Activated CD8-positive, alpha-beta memory T cell treated with anti-CD3 and anti-CD28 coated beads, Interleukin-2, amount 50 U/mL, for 24 hours (primary cell): ENCODE data around the gene CPNE2.

Source experiments
- DNase-seq: peaks from one replicate; pipeline ENCODE4 v3.0.0-alpha.2; 2020; ENCODE audit errors: extremely low read depth

CPNE2 gene

DNA sequence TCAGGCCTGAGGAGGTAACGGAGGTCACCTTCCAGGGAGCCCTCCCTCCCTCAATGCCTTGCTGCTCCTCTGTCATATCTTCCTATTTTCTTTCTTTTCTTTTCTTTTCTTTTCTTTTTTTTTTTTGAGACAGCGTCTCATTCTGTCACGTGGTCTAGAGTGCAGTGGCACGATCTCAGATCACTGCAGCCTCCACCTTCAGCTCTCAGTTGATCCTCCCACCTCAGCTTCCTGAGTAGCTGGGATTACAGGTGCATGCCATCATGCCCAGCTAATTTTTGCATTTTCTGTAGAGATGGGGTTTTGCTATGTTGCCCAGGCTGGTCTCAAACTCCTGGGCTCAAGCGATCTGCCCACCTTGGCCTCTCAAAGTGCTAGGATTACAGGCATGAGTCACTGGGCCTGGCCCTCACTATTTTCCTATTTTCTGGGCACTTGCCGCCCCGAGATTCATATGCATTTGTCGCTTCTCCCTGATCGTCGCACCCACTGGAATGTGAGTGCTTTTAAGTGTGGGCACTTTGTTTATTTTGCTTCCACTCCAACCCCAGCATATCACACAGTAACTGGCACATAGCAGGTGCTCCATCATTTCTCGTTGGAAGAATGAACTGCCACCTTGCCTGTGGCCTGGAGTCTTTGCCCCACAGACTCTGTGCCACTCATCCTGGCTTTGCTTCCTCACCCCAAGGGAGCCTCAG is 31.7 kb downstream of the CPNE2 start:
- DNase-seq, result no peak

DNA sequence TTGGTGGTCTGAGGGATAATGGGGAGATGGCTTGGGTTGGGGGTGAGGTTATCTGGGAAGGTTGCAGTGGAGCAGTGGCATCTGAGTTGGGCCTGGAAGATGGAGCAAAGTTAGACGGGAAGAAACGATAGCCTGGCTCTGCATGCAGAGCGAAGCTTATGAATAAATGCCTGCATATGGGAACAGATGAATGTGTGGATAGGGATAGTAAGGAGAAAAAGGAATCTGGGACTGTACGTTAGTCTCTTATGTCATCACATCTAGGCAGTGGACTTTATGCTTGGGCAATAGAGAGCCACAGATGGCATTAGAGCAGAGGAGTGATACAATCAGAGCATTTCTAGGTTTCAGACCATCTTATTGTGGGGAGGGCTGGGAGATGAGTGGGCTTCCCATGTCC is 33.0 kb downstream of the CPNE2 start:
- no peak for DNase-seq

DNA sequence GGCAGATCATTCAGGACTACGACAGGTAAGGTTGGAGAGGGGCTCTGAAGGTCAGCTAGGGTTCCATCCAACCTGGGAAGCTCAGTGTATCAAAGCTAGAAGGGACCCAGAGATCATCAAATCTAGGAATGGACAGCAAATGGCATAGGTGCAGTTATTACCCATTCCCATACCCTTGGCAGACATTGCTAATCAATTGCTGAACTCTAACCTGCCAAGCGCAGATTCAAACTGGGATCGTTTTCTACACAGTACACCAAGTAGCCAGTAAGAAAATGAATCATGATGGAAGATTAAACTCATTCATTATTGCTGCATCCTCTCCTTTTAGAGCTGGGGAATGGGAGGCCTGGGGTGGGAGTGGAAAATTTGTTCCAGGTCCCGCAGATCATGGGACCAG is 33.6 kb downstream of the CPNE2 start:
- no peak for DNase-seq

DNA sequence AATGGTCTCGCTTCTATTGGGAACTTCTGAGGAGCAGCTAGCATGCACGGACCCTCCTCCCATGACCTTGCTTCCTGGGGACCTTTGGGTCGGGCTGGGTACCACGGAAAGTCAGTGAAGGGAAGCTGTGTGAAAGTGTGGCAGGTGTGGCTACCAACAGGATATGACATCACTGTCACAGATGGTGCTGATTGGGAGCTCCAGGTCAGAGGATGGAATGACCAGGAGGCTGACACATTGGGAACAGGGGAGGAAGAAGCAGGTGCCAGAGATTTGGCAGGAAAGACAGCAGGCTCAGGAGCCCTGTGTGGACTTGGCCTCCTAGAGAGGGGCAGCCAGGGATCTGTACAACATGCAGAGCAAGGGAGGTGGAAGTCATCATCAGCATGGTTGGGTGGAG is 34.0 kb downstream of the CPNE2 start:
- DNase-seq, result no peak

DNA sequence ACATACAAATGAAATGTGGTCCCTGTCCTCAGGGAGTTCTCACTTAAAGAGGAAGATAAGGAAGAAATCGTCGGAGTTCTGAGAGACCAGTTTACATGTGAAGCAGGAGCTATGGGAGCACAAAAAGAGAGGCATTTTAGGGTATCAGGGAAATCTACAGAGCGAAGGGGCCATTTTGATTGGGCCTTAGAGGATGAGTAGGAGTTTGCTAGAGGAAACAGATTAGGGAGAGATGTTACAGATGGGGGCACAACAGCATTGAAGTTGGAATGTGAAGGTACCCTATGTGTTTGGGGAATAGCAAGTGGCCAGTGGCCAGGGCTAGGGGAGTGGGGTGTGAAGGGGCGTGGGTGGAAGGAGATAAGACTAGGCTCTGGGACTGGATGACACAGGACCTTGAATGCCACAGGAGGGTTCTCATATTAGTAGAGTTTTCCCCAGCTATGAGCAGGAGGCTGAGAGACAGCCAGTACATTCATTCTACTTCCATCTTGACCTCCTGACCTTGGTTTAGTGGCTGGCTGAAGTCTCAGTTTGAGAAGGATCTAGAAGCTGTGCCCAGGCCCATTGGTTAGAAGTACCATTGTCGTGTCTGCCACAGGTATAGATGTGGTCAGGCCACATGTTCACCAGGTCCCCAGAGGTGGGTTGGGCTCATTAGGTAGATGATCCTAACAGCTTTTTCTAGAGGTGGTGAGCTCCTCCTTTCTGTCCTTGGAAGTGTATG is 34.8 kb downstream of the CPNE2 start:
- no peak for DNase-seq

DNA sequence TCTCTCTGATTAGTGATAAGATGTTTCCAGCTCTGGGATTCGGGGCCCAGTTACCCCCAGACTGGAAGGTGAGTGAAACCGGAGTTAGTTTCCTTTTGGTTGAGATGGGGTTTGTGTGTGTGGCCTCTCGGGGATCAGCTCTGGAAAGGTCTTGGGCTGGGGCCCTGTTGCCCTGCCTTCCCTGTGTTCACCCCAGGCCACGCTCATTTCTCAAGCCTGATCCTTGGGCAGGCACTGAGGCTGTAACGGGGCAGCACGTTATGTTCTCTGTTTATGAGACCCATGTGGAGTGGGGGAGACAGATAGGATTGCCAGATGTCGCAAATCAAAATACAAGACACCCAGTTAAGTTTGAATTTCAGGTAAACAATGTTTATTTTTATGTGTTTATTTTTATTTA is 35.5 kb downstream of the CPNE2 start:
- no peak for DNase-seq

DNA sequence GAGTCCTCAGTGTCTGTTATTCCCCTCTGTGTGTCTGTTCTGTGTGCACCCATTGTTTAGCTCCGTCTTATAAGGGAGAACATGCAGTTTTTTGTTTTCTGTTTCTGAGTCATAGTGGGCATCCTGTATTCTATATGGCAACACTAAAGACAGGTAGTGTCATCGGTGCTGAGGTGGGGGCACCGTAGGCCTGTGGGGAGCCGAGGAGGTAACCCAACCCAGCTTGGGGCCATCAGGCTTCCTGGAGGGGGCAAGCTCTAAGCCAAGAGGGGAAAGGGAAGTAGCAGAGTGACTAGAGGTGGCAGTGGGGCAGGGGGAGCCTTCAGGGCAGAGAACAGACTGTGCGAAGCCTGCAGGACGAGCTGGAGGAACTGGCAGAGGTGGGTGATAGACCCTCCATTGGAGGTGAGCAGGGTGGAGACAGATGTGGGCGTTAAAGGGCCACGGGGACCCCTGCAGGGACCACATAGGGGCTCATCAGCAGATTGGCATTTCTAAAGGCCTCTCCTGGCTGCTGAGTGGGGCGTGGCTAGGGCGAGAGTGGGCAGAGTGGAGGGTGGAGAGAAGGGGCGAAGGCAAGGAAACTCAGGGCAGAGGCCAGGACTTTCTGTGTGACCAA is 36.5 kb downstream of the CPNE2 start:
- DNase-seq, result no peak

DNA sequence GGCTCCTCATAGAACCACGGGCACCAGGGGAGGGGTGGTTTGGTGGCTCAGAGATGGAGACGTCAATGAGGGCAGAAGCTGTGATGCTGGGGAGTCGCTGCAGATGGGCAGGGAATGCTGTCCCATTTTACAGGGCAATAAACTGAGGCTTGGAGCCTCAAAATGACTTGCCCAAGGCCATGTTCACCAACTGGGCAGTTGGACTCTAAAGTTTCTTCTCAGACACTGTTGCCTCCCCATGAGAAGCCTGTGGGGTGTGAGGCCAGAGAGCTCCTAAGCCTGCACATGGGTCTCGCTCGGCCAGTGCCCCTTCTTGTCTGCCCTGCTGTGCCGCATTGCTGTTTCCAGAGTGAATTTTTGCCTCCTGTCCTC is 38.6 kb downstream of the CPNE2 start:
- DNase-seq, result no peak

DNA sequence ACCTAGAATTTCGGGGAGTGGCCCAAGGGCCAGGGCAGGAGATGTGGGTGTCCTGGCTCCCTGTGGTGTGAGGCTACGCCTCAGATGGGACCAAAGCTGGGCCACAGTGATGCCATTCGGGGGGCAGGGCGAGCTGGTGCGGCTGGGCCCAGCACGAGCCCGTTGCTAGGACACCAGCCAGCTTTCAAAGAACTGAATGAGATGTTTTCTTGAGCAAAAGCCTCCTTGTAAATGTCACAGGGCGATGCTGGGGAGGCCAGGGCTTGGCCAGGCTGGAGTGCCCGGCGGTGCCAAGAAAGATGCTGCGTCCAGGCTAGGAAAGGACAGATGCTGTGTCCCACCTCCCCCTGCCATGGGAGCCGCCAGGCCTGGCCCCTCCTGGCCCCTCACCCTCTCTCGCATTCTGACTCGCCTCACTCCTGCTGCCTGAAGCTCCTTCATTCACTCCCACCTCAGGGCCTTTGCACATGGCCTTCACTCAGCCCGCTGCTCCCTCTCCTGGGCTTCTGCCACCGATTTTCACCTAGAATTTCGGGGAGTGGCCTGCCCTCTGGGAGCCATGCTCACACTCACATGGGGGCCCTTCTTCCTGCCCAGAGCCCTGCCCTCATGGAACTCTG is 39.1 kb downstream of the CPNE2 start:
- no peak for DNase-seq

DNA sequence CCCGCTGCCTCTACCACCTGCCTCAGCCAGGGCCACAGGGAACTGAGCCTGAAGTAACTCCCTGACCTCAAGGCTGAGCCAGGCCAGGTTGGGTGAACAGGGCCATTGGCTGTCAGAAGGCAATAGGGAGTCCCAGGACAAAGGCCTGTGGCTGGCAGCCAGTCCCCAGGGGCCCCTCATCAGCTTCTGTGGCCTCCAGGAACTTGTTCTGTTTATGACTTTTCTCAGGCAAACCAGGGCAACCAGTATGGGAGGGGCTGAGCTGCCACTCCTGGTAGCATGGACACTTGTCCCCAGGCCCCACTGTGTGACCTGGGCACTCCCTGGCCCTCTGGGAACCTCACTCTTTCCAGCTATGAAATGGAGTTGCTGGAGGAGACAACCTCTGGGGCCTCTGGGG is 40.1 kb downstream of the CPNE2 start:
- no peak for DNase-seq

DNA sequence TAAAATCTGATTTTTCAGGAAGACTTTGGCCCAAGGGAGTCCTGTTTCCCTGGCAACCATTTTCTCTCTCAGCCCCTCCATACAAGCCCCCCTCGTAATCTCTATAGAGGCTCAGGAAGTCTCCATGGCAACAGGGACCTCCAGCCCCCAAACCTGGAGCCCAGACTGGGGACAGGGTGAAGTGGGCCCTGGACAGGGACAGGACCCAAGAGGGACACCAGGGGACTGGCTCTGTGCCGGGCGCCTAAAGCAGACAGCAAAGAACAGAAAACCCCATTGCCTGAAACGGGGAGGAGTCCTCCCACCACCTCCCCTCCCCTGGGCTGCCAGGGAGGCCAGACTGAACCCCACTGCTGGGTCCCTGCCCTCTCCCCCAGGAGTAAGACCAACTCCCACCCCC is 40.6 kb downstream of the CPNE2 start:
- no peak for DNase-seq

DNA sequence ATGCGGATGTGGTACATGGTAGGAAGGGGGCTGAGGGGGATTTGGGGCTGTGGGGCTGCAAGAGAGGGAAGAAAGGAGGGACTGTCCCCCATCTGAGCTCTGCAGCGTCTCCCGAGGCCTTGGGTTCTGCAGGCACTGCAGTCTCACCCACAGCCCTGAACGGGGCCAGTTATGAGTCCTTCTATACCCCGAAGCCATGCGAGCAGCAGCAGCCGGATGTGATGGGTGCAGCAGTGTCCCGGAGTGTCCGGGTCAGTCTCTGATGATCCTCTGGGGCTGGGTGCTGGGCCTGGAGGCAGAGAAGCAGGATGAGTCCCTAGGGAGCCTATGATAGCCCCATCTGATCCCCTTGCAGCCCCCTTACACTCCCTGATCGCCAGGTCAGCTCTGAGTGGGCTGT is 41.5 kb downstream of the CPNE2 start:
- no peak for DNase-seq

DNA sequence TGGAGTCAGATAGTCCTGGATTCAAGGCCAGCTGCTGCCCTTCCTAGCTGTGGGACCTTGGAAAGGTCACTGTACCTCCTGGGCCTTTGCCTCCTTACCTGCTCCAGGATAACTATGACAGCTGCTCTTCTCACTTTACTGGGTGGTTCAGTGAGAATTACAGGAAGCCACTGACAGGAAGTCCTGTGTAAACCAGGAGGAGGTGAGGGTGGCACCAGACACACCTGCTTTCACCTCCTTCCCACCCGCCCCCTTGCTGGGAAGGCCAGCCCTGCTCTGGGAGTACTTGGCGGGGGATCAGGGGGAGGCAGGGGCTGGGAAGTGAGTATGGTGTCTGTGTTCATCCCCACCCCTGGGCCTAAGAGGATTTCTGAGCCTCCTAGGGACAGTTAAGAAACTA is 42.6 kb downstream of the CPNE2 start:
- no peak for DNase-seq

DNA sequence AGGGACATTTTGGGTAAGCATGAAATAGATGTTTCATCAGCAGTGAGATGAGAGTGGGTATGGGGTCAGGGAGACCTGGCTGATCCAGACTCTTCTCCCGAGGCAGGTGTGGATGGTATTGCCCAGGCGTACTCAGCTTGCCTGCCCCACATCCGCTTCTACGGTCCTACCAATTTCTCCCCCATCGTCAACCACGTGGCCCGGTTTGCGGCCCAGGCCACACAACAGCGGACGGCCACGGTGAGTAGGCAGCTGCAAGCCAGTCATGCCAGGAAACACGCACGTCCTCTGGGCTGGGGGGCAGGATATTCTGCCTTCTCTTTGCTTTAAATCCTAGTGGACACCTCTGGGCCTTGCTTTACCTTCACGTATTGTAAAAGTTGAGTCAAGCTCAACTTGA is 44.7 kb downstream of the CPNE2 start:
- no peak for DNase-seq

DNA sequence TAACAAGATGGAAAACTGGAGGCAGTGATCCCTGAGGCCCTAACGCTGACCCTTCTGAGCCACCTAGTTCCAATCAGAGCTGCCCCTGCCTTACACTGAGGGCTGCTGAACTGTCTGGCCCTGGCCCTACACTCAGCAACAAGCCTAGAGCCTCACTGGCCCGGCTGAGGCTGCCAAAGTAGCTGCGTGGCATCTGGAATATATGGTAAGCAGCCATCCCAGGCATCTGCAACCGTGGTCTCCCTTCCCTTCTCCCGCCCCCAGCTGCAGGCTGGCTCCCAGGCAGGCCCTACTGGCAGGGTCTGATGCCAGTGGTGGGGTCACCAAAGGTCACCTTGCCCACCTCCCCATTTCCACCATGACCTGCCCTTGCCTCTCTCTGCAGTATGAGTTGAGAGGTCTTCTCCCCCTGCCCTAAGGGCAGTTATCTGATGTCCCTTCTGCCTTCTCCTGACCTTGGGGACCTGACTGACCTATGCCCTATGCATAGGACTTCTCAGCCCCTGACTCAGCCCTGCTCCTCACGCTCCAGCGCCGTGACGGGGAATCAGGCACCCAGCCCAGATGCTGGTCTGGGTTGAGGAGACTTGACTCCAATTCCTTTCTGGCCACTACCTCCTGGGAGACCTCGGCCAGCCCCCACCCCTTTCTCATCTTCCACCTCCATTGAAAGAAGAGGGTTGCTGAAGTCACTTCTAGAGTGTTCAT is 45.3 kb downstream of the CPNE2 start:
- DNase-seq, result no peak

DNA sequence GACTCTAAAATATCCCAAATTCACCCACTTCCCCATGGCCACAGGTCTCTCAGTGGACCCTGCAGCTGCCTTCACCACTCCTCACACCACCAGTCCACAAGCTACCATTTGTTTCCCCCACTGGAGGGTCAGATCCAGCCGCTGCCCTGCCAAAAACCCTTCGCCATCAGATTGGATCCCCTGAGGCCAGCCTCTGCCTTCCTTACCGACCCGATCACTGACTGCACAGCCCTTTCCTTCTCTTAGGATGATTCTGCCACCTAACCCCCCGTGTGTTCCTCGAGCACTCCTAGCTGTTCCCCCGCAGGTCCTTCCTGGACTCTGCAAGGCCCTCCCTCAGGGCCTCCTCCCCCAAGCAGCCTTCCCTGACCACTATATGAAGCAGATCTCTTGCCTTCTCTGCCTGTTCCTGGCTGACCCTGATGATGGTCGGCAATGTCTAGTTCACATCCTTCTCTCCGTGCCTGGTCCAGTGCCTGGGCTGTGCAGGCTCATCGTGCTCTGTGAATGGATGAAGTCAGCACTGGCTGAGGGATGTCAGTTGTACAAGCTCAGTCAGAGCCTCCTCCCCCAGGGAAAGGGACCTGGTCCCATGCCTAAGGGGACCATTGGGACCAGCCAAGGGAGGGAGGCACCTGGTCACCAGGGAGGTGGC is 46.0 kb downstream of the CPNE2 start:
- no peak for DNase-seq

DNA sequence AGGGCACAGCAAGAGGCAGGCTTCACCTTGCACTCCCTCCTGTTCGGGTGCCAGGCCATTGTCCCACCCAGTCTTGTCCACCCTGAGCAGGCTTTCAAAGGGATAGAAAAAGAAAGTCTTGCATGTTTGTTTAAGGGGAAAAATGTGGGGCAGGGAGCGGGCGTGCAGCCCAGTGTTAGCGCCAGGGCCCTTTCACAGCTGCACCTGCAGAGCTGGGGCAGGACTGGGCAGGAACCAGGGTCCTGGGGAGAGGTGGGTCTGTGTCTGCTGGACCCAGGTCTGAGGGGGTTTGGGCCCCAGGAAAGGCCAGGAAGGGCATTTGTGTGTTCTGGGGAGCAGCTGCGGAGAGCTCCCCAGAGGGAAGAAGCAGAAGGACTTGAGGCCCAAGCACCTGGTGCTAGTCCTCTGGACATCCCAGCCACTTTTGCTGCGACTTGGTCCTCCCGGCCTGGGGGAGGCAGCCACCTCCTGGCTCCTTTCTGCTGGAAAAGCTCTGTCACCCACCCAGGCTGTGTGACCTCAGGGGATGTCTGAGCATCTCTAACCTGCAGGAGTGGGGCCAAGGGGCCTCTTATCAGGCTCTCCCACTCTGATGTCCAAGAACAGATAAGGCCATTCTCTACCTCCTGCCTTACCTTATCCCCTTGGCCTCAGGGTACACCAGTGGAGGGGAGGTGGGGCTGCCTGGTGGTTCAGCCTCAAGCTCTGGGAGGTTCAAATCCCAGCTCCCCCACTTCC is 48.7 kb downstream of the CPNE2 start:
- DNase-seq, result no peak

DNA sequence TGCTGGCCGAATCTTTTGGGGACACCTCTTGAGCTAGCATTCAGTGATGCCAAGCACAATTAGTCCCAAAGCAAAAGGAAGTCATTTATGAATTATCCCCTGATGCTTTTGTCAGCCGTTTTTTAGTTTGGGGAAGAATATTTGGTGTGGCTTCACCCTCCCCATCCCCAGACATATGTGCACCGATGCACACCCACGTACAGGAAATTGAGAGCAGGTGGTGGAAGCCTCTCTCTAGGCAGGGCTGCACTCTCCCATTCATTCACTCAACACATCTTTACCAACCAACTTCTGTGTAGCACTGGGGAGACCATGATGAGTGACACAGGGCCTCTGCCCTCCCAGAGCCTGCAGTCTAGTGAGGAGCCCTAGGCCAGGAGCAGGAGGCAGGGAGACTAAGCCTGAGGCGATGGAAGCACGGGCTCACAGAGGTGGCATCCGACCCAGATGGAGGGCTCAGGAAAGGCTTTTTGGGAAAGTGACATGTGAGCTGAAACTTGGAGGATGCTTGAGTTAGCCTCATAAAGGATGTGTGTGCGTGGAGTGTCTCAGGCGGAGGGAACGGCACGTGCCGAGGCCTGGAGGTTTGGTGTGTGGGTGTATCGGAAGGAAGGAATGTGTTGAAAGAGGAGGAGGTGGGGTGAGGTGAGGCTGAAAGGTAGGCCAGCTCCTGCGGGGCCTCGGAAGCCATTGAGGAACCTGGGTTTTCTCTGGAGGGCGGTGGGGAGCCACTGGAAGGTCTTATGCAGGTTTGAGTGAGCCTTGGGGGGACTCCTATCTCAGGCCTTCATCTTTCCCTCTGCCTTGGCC is 49.6 kb downstream of the CPNE2 start:
- no peak for DNase-seq

DNA sequence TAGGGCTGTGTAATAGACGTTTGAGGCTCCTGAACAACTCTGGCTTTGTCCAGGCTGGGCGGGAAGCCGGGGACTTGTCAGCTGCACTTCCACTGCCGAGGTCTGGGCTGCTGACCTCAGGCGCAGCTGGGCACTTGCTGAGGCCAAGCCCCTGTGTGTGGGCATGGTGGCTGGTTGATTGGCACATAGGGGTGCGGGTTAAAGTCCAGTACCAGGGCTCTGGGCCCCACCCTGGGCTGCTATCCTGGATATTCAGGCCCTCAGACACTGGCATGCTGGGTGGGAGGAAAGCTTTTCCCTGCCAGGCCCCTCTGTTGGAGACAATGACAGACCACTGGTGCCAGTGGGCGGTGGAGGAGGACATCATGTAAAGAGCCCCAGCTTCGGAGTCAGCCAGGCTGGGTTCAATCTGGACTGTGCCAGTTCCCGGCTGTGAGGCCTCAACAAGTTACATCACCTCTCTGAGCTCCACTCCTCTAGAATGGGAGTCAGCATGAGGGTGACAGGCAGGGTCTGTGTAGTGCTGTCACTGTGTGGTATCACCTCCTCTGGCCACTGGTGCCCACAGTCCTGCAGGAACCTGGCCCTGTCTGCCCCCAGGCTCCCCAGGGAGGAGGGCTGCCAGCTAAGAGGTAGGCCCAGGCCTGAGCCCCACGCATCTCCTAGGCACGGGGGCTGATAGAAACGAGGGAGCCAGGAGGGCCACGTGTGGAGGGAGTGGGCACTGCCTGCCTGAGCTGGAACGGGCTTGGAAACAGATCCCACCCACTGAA is 51.0 kb downstream of the CPNE2 start:
- no peak for DNase-seq
